PC-9 (cell line): ENCODE measurements around the gene LAMA2. TPM values are rescaled to one million over a fixed set of nuclear protein-coding genes. Genes with fewer than 3 reads are reported as not detected.

Source experiments
- BruUV-seq: library from RNA; stranded (reverse); fragments of 400-500 nt; replicated peaks from 2 replicates; lab custom pipeline; 2021; lab: Mats Ljungman, UMichigan
- CTCF ChIA-PET: fragments of 300-600 bp; sonication (Branson Sonifier 250); formaldehyde crosslinking; loops from one replicate; lab custom pipeline; 2022; ENCODE audit warnings: antibody characterized with exemption; lab: Charles Lee
- POLR2A ChIA-PET: fragments of 300-600 bp; sonication (Branson Sonifier 250); formaldehyde crosslinking; loops from one replicate; lab custom pipeline; 2022; ENCODE audit warnings: antibody characterized with exemption; ENCODE audit not compliant: unreplicated experiment; lab: Charles Lee
- DNase-seq, 2 experiments: peaks; one replicate each; pipeline versions ENCODE4 v3.0.0 to v3.0.0-alpha.2; 2015 to 2022; ENCODE audit warnings: mixed read lengths in 1 of 2
- H2AFZ ChIP-seq: fragments of 200-600 bp; sonication (generic); 2 replicates; pipeline ENCODE4 v1.8.1; 2017; ENCODE audit warnings: antibody characterized with exemption
- H3F3A ChIP-seq: fragments of 200-600 bp; sonication (generic); 2 replicates; pipeline ENCODE4 v1.8.1; 2017; ENCODE audit warnings: antibody characterized with exemption, mild to moderate bottlenecking, low read depth; ENCODE audit not compliant: insufficient read depth
- H3K27ac ChIP-seq: fragments of 200-600 bp; sonication (generic); 2 replicates; pipeline ENCODE4 v1.6.1; 2016; ENCODE audit warnings: mixed run types
- H3K27me3 ChIP-seq: fragments of 200-600 bp; sonication (generic); 2 replicates; pipeline ENCODE4 v1.6.1; 2016; ENCODE audit warnings: low read depth, mixed run types; ENCODE audit not compliant: insufficient read depth
- H3K36me3 ChIP-seq: fragments of 200-600 bp; sonication (generic); 2 replicates; pipeline ENCODE4 v1.6.1; 2016; ENCODE audit warnings: low read depth, mixed run types
- H3K4me1 ChIP-seq: fragments of 200-600 bp; sonication (generic); replicated peaks from 2 replicates; pipeline ENCODE4 v1.6.1; 2016; ENCODE audit warnings: mixed run types; ENCODE audit not compliant: insufficient read depth
- H3K4me2 ChIP-seq: fragments of 200-600 bp; sonication (generic); 2 replicates; pipeline ENCODE4 v1.6.1; 2017; ENCODE audit warnings: mixed run types
- H3K4me3 ChIP-seq: fragments of 200-600 bp; sonication (generic); 2 replicates; pipeline ENCODE4 v1.6.1; 2016; ENCODE audit warnings: mixed run types
- H3K79me2 ChIP-seq: fragments of 200-600 bp; sonication (generic); 2 replicates; pipeline ENCODE4 v1.6.1; 2017; ENCODE audit warnings: low read depth, mixed run types
- H3K9me2 ChIP-seq: fragments of 200-600 bp; sonication (generic); 2 replicates; pipeline ENCODE4 v1.8.1; 2017; ENCODE audit warnings: mild to moderate bottlenecking; ENCODE audit not compliant: insufficient read depth
- H3K9me3 ChIP-seq: fragments of 200-600 bp; sonication (generic); 2 replicates; pipeline ENCODE4 v1.8.1; 2016; ENCODE audit warnings: low read depth; ENCODE audit not compliant: insufficient read depth
- H4K20me1 ChIP-seq: fragments of 200-600 bp; sonication (generic); 2 replicates; pipeline ENCODE4 v1.8.1; 2017; ENCODE audit not compliant: insufficient read depth
- CTCF ChIP-seq: fragments of 200-600 bp; sonication (generic); conservative IDR thresholded peaks from 2 replicates; pipeline ENCODE4 v1.6.1; 2017; ENCODE audit warnings: mixed run types, antibody characterized with exemption, mild to moderate bottlenecking, moderate library complexity
- EZH2 ChIP-seq: fragments of 200-600 bp; sonication (generic); IDR thresholded peaks from 2 replicates; pipeline ENCODE4 v1.8.0; 2017; ENCODE audit warnings: antibody characterized with exemption, low read depth
- intact Hi-C: fragments of 100-400 bp; cut with micrococcal nuclease; formaldehyde crosslinking; loops from one replicate; pipeline ENCODE4 v1.10.0; 2022; ENCODE audit not compliant: unreplicated experiment
- total RNA-seq: library from RNA; stranded (reverse); gene quantifications from 2 replicates; pipeline ENCODE4 v1.2.3, GENCODE V29; 2021

Gene LAMA2
- total RNA-seq, 1 experiment from 2014 or later, result 2.8 TPM

DNA sequence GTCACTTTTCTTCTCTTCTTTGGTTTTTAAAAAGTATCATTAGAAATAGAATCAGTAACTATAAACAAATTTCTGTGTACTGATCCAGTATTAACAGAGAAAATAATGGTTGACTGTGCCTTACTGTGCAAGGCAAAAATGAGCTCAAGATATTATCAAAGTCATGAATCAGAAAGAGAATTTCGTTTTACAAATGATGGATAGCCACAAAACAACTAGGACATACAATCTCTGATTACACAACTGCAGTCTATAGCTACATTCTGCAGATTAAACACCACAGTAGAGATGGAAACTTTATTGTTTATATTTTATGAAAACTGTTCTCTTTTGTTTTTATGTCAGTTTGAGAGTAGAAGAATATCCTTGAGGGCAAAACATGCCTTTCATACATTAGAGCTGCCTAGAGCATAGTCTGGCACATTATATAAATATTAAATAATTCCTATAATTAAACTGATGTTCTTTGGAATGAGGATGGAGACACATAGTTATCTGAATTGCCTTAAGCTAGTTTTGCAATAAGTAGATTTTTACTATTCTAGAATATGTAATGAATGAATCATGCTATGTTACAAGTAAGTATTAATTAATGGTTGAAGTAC lies 333.1 kb downstream of the LAMA2 start:
- Histone ChIP-seq H3K9me2 (no peaks in the 10 kb centered on the region), H3K79me2 (no peaks in the 10 kb centered on the region), H3K4me3 (no peak overlapping the region), H3K27me3 (no peaks in the 10 kb centered on the region), H3F3A (no peaks in the 10 kb centered on the region), H3K4me1 (no peaks in the 10 kb centered on the region; the same call in 1 of the 2 replicates), H3K4me2 (no peak overlapping the region), H3K36me3 (no peaks in the 10 kb centered on the region), H2AFZ (no peak overlapping the region), H4K20me1 (no peaks in the 10 kb centered on the region), H3K9me3 (no peaks in the 10 kb centered on the region), H3K27ac (no peak overlapping the region)
- intact Hi-C loops, result no loop called here
- no peak for TF ChIP-seq CTCF
- TF ChIP-seq EZH2, result no peak
- no TSS peak for BruUV-seq
- DNase-seq, result no peak
- CTCF ChIA-PET, result no interaction called here
- POLR2A ChIA-PET, result no interaction called here

GRCh38 chr6:129217701-129218100 lies 334.8 kb downstream of the LAMA2 start:
- no TSS peak for BruUV-seq
- Histone ChIP-seq H3K4me1 (no peaks in the 10 kb centered on the region; the same call in 1 of the 2 replicates), H3K4me2 (no peak overlapping the region), H3K27ac (no peak overlapping the region), H3K27me3 (no peaks in the 10 kb centered on the region), H4K20me1 (no peaks in the 10 kb centered on the region), H3K36me3 (no peaks in the 10 kb centered on the region), H2AFZ (no peak overlapping the region), H3K9me3 (no peaks in the 10 kb centered on the region), H3K9me2 (no peaks in the 10 kb centered on the region), H3K79me2 (no peaks in the 10 kb centered on the region), H3K4me3 (no peak overlapping the region), H3F3A (no peaks in the 10 kb centered on the region)
- ChIA-PET CTCF (no interaction called here), POLR2A (no interaction called here)
- intact Hi-C loops, result no loop called here
- no peak for DNase-seq
- TF ChIP-seq CTCF (no peak), EZH2 (no peak)

DNA sequence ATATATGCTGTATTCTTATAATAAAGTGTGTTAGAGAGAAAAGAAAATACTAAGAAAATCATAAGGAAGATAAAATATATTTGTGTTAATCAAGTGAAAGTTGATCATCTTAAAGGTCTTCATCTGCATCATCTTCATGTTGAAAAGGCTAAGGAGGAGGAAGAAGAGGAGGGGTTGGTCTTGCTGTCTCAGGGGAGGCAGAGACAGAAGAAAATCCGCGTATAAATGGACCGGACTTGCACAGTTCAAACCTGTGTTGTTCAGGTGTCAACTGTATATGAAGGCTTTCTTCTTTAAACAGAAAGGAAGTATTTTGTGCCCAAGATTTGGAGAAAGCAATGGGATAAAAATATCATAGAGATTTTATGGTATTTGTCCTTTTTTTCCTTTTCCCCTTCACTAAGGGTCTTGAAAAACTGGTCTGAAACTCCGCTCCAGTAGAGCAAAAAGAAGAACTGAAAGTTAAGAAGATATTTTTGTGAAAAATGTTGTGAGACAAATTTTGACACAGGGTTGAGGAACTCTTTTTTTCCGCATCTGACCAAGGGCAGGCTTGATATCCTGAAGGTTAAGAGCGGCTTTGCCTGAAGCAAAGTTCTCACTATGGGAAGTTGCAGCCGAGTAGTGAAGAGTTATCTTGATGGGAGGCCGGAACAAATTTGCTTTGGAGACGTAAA lies 350.7 kb downstream of the LAMA2 start:
- TF ChIP-seq EZH2 (no peak), CTCF (no peak)
- H2AFZ ChIP-seq, result no peak overlapping the region
- H3K9me3 ChIP-seq, result no peaks in the 10 kb centered on the region
- ChIA-PET POLR2A (no interaction called here), CTCF (no interaction called here)
- no peaks in the 10 kb centered on the region for H3K36me3 ChIP-seq
- no peak overlapping the region for H3K27ac ChIP-seq
- H3K9me2 ChIP-seq, result no peaks in the 10 kb centered on the region
- H3F3A ChIP-seq, result no peaks in the 10 kb centered on the region
- intact Hi-C loops, result no loop called here
- DNase-seq, result no peak
- H3K4me2 ChIP-seq, result no peak overlapping the region
- no peak overlapping the region for H3K4me3 ChIP-seq
- no peaks in the 10 kb centered on the region for H4K20me1 ChIP-seq
- no peaks in the 10 kb centered on the region for H3K4me1 ChIP-seq
- BruUV-seq, result no TSS peak
- no peaks in the 10 kb centered on the region for H3K27me3 ChIP-seq
- no peaks in the 10 kb centered on the region for H3K79me2 ChIP-seq
